ENCODE results near the gene PLD6.
"Not testable (repeated sequence)": the region's sequence is repeated elsewhere in the genome, so short reads cannot be mapped to it uniquely, and the experiment has no call there.

PLD6 gene

DNA sequence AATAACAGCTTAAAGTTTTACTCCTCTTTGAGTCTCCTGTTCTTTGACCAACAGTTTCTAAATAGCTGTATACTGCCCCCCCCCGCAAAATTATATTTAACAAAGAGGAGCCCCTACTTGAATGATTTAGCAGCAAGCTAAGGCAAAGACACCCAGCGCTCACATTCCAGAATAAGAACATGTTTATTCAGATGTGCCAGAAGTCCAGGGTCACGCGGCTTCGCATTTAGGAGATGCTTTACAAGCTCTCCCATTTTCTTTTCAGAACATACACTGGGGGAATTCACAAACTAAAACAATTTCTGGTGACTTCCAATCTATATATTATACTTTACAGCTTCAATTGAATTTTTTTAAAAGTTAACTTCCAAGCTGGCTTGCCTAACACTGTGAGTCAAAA is 5.3 kb downstream of the PLD6 start:
- Histone ChIP-seq H3K4me1 (no peaks in the 10 kb centered on the region), H3K4me3 (ENCODE audit: low read depth, low read length) (no peak overlapping the region), H3K9me3 (no peaks in the 10 kb centered on the region), H3K36me3 (peaks cover 21% of the 10 kb centered on the region), H3K27me3 (no peaks in the 10 kb centered on the region)
- no peak for DNase-seq
- TF ChIP-seq, protein P1, sequence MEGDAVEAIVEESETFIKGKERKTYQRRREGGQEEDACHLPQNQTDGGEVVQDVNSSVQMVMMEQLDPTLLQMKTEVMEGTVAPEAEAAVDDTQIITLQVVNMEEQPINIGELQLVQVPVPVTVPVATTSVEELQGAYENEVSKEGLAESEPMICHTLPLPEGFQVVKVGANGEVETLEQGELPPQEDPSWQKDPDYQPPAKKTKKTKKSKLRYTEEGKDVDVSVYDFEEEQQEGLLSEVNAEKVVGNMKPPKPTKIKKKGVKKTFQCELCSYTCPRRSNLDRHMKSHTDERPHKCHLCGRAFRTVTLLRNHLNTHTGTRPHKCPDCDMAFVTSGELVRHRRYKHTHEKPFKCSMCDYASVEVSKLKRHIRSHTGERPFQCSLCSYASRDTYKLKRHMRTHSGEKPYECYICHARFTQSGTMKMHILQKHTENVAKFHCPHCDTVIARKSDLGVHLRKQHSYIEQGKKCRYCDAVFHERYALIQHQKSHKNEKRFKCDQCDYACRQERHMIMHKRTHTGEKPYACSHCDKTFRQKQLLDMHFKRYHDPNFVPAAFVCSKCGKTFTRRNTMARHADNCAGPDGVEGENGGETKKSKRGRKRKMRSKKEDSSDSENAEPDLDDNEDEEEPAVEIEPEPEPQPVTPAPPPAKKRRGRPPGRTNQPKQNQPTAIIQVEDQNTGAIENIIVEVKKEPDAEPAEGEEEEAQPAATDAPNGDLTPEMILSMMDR (IDR thresholded peaks at IDR 0.05; ENCODE audit: low read depth, low read length) = no peak

DNA sequence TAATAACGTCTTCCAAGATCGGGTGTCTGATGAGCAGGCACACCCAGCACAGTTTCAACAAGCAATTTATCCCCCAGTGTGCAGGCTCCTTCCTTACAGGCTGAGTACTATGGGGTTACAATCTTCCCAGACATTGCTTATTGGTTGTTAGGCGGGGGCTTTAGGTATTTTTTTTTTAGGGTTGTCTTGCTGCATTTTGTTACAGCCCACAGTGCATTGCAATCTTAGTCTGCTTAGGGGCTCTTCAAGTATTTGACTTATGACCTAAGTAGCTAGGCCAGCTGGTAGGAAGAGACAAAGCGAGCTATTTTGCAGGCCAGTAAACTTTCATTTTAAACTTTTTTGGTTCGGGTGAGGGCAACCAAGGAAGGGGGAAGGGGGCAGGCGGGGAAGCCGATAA is 5.8 kb downstream of the PLD6 start:
- H3K4me1 ChIP-seq = no peaks in the 10 kb centered on the region
- peaks cover 21% of the 10 kb centered on the region for H3K36me3 ChIP-seq
- H3K9me3 ChIP-seq = no peaks in the 10 kb centered on the region
- no peak for DNase-seq
- H3K27me3 ChIP-seq = no peaks in the 10 kb centered on the region
- no peak overlapping the region for H3K4me3 ChIP-seq (ENCODE audit: low read depth, low read length)
- TF ChIP-seq, protein P1 (IDR thresholded peaks at IDR 0.05; ENCODE audit: low read depth, low read length) = no peak

DNA sequence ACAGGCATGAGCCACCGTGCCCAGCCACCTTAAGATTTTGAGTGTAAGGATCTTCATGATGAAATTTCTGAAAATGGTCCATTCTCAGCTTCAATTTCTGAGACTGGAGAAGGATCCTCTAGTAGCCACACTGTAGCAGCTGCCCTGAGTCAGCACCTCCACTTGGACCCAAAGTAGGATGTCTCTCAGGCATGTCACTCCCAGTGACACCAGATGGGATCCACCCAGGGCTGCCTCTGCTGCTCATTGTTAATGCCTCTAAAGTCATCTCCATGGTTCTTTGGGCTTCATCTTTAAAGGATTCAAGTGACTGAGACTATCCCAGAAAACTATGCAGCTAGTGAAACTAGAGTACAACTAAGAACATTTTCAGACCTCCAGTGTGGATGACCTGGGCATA is 7.9 kb downstream of the PLD6 start:
- Histone ChIP-seq H3K4me3 (ENCODE audit: low read depth, low read length) (no peak overlapping the region), H3K9me3 (no peaks in the 10 kb centered on the region), H3K36me3 (peaks cover 19% of the 10 kb centered on the region), H3K4me1 (no peaks in the 10 kb centered on the region), H3K27me3 (no peaks in the 10 kb centered on the region)
- TF ChIP-seq, protein P1 (IDR thresholded peaks at IDR 0.05; ENCODE audit: low read depth, low read length) = no peak
- no peak for DNase-seq

DNA sequence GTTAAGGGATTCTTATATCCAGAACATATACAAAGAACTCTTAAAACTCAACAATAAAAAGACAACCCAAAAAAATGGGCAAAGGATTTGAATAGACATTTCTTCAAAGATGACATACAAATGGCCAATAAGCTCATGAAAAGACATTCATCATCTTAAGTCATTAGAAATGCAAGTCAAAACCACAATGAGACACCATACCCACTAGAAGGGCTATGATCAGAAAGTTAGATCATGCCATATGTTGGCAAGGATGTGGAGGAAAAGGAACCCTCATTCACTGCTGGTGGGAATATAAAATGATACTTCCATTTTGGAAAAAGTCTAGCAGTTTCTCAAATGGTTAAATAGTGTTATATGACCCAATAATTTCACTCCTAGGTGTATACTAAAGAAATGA is 9.4 kb downstream of the PLD6 start:
- Histone ChIP-seq H3K36me3 (peaks cover 6% of the 10 kb centered on the region), H3K4me1 (no peaks in the 10 kb centered on the region), H3K27me3 (no peaks in the 10 kb centered on the region), H3K4me3 (ENCODE audit: low read depth, low read length) (no peak overlapping the region), H3K9me3 (no peaks in the 10 kb centered on the region)
- TF ChIP-seq, protein P1 (IDR thresholded peaks at IDR 0.05; ENCODE audit: low read depth, low read length) = no peak
- no peak for DNase-seq

DNA sequence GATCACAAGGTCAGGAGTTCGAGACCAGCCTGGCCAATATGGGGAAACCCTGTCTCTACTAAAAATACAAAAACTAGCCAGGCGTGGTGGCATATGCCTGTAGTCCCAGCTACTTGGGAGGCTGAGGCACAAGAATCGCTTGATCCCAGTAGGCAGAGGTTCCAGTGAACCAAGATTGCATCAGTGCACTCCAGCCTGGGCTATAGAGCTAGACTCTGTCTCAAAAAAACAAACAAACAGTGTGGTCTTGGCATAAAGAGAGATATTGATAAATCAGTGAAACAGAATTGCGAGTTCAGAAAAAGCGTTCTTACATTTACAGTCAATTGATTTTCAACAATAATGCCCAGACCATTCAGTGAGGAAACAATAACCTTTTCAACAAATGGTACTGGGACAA is 10.7 kb downstream of the PLD6 start:
- H3K36me3 ChIP-seq; H3K27me3 ChIP-seq; H3K9me3 ChIP-seq; H3K4me1 ChIP-seq; DNase-seq; H3K4me3 ChIP-seq (ENCODE audit: low read depth, low read length): not testable (repeated sequence)

DNA sequence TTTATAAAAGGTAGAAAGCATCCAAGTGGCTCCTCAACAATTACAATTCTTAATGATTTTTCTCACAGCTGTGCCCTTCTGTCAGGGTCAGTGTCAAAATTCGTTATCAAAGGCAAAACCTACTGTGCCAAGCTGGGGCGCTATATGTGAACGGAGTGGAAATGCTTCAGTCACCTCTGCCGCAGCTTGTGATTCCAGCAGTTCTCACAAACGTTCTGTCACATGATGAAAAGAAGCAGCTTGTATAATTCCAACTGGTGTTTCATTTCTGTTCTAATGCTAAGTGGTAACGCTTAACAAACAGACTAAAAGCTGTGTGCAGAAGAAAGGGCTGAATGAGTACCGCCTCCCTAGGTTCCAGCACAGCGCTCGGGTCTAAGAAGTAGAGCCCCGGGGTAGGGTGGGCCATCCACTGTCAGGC is 14.2 kb downstream of the PLD6 start:
- no peaks in the 10 kb centered on the region for H3K27me3 ChIP-seq
- no peaks in the 10 kb centered on the region for H3K9me3 ChIP-seq
- H3K4me3 ChIP-seq (ENCODE audit: low read depth, low read length) = no peak overlapping the region
- H3K4me1 ChIP-seq = no peaks in the 10 kb centered on the region
- TF ChIP-seq, protein P1 (IDR thresholded peaks at IDR 0.05; ENCODE audit: low read depth, low read length) = no peak
- DNase-seq = no peak
- H3K36me3 ChIP-seq = no peaks in the 10 kb centered on the region

DNA sequence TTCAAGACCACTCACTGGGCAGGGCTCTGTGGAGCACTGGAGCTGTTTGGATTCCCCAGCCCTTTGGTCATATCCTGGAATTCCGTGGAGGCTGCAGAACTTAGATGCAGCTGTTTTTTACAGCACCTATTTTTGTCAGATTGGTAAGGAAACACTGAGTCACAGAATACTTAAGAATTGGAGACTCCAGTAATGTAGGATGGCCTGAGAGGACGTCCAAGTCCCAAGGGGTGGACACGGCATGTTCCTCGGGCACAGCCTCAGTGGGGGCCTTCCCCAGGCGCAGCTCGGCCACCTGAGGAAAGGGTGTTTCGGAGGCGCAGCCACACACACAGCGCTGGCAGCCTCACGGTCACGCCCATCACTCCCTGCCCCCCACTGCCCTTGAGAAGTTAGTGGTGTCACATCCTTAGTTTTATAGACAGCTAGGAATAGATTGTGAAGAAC is 14.8 kb downstream of the PLD6 start:
- Histone ChIP-seq H3K9me3 (no peaks in the 10 kb centered on the region), H3K4me3 (ENCODE audit: low read depth, low read length) (no peak overlapping the region), H3K36me3 (no peaks in the 10 kb centered on the region), H3K4me1 (no peaks in the 10 kb centered on the region), H3K27me3 (no peaks in the 10 kb centered on the region)
- DNase-seq = no peak
- TF ChIP-seq, protein P1 (IDR thresholded peaks at IDR 0.05; ENCODE audit: low read depth, low read length) = no peak
